ENCODE measurements around the gene FALEC. TPM values are rescaled to one million over a fixed set of nuclear protein-coding genes. Genes with fewer than 3 reads are reported as not detected.

FALEC gene
- total and polyA plus RNA-seq, 9 of the 15 experiments (the other 6 are each of a cell fraction or from before 2014, with no cell fraction given): 0.15 to 1.8 (median 0.53) TPM; not detected in 5

DNA sequence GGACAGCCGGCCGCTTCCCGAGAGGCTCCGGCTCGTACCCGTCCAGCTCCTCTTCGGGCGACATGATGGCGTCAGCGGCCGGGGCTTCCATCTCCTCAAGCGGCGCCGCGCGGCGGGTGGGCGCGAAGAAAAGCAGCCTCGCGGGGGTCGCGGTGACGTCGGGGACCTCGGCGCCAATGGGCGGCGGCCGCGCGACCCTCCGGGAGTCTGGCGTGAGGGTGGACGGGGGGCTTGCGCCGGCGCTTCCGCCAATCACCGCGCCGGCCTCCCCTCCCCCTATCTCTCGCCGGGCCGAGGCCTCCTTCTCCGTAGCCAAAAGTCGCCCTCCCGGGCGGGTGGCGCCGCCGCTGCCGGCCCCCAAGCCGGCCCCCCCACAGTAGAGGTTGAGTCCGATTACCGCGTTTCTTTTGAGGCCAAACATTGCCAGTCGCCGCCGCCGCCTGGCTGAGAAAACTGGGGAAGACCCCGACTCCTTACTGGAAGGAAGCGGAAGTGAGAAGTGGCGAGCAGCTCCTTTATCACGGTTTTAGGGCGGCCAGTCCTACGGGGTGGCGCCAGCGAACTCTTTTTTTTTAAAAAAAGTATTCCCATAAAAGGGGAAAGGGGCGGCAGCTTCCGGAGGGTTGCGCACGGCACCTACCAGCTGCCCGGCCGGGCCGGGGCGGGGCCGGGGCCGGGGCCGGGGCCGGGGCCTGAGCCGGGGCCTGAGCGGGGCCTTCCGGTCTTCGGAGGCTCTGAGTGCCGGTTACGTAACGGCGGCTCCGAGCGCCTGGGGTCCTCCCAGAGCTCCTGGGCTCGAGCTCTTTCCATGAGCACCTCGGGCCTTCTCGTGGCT lies 63.8 kb downstream of the FALEC start, which contains the start of gene MCL1 (continued):
- TF ChIP-seq, protein P1, sequence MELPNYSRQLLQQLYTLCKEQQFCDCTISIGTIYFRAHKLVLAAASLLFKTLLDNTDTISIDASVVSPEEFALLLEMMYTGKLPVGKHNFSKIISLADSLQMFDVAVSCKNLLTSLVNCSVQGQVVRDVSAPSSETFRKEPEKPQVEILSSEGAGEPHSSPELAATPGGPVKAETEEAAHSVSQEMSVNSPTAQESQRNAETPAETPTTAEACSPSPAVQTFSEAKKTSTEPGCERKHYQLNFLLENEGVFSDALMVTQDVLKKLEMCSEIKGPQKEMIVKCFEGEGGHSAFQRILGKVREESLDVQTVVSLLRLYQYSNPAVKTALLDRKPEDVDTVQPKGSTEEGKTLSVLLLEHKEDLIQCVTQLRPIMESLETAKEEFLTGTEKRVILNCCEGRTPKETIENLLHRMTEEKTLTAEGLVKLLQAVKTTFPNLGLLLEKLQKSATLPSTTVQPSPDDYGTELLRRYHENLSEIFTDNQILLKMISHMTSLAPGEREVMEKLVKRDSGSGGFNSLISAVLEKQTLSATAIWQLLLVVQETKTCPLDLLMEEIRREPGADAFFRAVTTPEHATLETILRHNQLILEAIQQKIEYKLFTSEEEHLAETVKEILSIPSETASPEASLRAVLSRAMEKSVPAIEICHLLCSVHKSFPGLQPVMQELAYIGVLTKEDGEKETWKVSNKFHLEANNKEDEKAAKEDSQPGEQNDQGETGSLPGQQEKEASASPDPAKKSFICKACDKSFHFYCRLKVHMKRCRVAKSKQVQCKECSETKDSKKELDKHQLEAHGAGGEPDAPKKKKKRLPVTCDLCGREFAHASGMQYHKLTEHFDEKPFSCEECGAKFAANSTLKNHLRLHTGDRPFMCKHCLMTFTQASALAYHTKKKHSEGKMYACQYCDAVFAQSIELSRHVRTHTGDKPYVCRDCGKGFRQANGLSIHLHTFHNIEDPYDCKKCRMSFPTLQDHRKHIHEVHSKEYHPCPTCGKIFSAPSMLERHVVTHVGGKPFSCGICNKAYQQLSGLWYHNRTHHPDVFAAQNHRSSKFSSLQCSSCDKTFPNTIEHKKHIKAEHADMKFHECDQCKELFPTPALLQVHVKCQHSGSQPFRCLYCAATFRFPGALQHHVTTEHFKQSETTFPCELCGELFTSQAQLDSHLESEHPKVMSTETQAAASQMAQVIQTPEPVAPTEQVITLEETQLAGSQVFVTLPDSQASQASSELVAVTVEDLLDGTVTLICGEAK (IDR thresholded peaks at IDR 0.05): peak; percentile 51; the same call in 1 of the 2 replicates
- TF ChIP-seq, protein P1 (CRISPR knock-in tag; IDR thresholded peaks at IDR 0.05): no peak
- TF ChIP-seq, protein P2, sequence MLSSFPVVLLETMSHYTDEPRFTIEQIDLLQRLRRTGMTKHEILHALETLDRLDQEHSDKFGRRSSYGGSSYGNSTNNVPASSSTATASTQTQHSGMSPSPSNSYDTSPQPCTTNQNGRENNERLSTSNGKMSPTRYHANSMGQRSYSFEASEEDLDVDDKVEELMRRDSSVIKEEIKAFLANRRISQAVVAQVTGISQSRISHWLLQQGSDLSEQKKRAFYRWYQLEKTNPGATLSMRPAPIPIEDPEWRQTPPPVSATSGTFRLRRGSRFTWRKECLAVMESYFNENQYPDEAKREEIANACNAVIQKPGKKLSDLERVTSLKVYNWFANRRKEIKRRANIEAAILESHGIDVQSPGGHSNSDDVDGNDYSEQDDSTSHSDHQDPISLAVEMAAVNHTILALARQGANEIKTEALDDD (IDR thresholded peaks at IDR 0.05): 0 out of 2 replicates have a peak, but pooled peaks have one; percentile 1
- TF ChIP-seq, protein P3, sequence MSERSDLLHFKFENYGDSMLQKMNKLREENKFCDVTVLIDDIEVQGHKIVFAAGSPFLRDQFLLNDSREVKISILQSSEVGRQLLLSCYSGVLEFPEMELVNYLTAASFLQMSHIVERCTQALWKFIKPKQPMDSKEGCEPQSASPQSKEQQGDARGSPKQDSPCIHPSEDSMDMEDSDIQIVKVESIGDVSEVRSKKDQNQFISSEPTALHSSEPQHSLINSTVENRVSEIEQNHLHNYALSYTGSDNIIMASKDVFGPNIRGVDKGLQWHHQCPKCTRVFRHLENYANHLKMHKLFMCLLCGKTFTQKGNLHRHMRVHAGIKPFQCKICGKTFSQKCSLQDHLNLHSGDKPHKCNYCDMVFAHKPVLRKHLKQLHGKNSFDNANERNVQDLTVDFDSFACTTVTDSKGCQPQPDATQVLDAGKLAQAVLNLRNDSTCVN (CRISPR knock-in tag; IDR thresholded peaks at IDR 0.05): no peak
- TF ChIP-seq HMGN3 (IDR thresholded peaks at IDR 0.05; ENCODE audit: borderline replicate concordance, extremely low read depth, insufficient read length, low read depth, low read length): peak; percentile 67
- no peak for TF ChIP-seq ZNF445 (CRISPR knock-in tag; IDR thresholded peaks at IDR 0.05; ENCODE audit: low read depth)
- TF ChIP-seq PML (IDR thresholded peaks at IDR 0.05; ENCODE audit: low read length): peak; percentile 95
- TF ChIP-seq, protein P4, sequence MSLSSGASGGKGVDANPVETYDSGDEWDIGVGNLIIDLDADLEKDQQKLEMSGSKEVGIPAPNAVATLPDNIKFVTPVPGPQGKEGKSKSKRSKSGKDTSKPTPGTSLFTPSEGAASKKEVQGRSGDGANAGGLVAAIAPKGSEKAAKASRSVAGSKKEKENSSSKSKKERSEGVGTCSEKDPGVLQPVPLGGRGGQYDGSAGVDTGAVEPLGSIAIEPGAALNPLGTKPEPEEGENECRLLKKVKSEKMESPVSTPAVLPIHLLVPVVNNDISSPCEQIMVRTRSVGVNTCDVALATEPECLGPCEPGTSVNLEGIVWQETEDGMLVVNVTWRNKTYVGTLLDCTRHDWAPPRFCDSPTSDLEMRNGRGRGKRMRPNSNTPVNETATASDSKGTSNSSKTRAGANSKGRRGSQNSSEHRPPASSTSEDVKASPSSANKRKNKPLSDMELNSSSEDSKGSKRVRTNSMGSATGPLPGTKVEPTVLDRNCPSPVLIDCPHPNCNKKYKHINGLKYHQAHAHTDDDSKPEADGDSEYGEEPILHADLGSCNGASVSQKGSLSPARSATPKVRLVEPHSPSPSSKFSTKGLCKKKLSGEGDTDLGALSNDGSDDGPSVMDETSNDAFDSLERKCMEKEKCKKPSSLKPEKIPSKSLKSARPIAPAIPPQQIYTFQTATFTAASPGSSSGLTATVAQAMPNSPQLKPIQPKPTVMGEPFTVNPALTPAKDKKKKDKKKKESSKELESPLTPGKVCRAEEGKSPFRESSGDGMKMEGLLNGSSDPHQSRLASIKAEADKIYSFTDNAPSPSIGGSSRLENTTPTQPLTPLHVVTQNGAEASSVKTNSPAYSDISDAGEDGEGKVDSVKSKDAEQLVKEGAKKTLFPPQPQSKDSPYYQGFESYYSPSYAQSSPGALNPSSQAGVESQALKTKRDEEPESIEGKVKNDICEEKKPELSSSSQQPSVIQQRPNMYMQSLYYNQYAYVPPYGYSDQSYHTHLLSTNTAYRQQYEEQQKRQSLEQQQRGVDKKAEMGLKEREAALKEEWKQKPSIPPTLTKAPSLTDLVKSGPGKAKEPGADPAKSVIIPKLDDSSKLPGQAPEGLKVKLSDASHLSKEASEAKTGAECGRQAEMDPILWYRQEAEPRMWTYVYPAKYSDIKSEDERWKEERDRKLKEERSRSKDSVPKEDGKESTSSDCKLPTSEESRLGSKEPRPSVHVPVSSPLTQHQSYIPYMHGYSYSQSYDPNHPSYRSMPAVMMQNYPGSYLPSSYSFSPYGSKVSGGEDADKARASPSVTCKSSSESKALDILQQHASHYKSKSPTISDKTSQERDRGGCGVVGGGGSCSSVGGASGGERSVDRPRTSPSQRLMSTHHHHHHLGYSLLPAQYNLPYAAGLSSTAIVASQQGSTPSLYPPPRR (CRISPR knock-in tag; IDR thresholded peaks at IDR 0.05; ENCODE audit: borderline replicate concordance): 0 out of 2 replicates have a peak, but pooled peaks have one; percentile 45
- TF ChIP-seq RFX7 (CRISPR knock-in tag; IDR thresholded peaks at IDR 0.05): no peak
- no peak for TF ChIP-seq ZNF311 (CRISPR knock-in tag; IDR thresholded peaks at IDR 0.05)

Data from K562 (cell line).